Hair follicular keratinocyte (primary cell): ENCODE results near the gene RUSC1. TPM values are rescaled to one million over a fixed set of nuclear protein-coding genes. Genes with fewer than 3 reads are reported as not detected.

Source experiments
- total RNA-seq: library from RNA; depleted of rRNA; stranded (reverse); fragments of >200 nt; gene quantifications from 2 replicates; pipeline ENCODE4 v1.2.3, GENCODE V29; 2015

The RUSC1 gene, protein sequence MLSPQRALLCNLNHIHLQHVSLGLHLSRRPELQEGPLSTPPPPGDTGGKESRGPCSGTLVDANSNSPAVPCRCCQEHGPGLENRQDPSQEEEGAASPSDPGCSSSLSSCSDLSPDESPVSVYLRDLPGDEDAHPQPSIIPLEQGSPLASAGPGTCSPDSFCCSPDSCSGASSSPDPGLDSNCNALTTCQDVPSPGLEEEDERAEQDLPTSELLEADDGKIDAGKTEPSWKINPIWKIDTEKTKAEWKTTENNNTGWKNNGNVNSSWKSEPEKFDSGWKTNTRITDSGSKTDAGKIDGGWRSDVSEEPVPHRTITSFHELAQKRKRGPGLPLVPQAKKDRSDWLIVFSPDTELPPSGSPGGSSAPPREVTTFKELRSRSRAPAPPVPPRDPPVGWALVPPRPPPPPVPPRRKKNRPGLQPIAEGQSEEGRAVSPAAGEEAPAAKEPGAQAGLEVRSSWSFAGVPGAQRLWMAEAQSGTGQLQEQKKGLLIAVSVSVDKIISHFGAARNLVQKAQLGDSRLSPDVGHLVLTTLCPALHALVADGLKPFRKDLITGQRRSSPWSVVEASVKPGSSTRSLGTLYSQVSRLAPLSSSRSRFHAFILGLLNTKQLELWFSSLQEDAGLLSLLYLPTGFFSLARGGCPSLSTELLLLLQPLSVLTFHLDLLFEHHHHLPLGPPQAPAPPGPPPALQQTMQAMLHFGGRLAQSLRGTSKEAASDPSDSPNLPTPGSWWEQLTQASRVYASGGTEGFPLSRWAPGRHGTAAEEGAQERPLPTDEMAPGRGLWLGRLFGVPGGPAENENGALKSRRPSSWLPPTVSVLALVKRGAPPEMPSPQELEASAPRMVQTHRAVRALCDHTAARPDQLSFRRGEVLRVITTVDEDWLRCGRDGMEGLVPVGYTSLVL
- total RNA-seq: 35.8 and 47.1 TPM in 2 replicates

DNA sequence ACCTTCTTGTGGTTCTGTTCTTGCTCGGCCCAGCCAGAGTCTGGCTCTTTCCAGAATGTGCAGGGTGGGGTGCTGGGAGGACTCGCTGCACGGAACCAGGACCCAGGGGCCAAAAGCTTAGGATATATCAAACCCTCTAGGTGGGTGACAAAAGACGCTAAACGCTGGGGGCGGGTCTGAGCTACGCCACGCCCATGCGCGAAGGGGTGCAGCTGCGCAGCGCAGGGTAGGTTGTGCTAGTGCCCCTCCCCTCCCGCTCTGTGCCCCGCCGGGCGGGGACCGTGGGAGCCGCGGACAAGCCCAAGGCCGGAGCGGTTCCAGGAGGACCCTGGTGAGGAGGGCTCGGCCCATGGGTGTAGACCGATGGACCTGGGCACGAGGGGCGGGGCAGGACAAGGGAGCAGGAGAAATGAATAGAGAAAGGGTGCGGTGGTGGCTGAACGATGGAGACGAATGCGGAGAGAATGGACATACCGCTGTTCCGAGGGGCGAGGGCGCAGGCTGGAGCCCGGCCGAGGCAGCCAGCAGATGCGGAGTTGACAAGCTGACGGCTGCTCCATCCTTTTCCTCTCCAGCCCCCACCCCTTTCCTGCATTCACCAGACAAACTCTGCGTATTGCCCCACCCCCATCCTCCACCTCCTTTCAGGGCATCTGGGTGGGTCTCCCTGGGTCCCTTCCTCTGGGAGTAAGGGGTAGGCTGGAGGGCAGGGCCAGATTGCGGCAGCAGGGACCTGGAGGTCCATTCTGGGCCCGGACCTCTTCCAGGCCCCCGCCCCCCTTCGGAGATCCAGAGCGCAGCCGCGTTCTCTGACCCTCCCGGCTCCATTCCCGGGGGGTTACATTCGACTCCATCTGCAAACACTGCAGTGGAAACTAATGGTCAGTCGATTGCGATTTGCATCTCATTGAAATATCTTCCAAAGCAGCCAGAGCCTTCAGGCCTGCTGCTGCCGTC lies at the start of gene RUSC1:
TSS of gene RUSC1 (plus strand) at position 234 of the 957 bp plus-strand sequence. CDS start 880 bp downstream, outside the sequence.

DNA sequence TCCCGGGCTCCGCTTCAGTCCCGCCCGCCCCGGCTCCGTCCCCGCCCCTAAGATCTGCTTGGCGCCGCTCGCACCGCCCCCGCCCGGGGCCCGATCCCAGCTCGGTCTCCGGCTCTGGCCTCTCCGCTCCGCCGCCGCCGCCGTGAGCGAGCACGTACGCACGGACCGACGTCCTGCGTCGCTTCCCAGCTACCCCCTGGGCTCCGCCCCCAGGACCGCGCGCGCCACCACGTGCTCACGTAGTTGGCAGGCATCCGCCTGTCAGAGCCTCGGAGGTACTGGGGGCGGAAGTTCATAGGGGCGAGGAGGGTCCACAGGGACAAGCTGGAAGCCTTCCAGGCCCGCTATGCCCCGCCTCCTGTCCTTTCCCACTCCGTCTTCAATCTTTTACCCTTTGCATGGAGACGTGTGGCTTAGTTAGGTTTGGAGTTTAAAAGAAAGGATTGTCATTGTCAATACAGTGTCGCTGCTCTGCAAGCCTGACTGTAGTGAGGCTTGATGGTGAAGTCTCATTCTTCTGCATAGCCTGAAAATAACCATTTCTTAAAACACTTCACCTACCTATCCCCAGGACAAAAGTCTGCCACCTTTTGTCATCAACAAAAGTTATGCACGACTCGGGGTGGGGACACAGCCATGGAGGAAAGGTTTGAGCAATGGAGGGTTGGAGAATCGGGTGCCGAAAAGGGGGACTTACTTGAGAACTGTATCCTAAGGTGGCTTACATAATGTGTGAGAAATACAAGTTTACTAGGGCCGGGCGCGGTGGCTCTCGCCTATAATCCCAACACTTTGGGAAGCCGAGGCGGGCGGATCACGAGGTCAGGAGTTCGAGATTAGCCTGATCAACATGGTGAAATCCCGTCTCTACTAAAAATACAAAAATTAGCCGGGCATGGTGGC lies 47.1 kb upstream of the RUSC1 start, which contains the start of gene CLK2:
TSS of gene CLK2 (minus strand) at position 162 of the 903 bp plus-strand sequence. CDS start 2,527 bp downstream, outside the sequence.

DNA sequence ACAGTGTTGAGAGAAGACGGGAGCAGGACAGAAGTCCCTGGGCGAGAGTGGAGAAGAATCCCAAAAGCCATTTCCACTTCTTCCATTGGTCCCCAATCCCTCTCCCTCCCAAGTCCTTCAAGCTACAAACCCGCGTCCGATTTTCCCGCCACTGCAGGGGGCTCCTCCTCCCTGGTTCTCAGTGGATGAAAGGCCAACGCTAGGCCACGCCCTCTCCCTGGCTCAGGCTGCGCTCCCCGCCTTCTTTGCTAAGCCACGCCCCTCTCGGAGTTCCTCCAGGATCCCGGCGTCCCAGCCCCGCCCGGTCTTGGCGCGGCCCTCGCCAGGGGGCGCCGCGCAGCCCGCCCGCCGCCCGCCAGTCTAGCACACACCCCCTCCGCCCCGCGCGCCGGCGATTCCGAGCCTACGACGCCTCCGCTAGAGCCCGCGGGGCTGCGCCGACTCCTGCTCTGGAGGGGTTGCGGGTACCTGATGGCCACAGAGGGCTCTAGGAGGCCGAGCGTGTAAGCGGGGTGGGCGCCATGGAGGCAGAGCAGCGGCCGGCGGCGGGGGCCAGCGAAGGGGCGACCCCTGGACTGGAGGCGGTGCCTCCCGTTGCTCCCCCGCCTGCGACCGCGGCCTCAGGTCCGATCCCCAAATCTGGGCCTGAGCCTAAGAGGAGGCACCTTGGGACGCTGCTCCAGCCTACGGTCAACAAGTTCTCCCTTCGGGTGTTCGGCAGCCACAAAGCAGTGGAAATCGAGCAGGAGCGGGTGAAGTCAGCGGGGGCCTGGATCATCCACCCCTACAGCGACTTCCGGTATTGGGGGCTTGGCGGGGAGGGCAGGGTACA lies 43.4 kb upstream of the RUSC1 start, which contains the start of gene HCN3:
TSS of gene HCN3 (plus strand) at position 394 of the 832 bp plus-strand sequence. CDS start at position 522, 128 bp downstream.

GRCh38 chr1:155301342-155301841 lies 19.3 kb upstream of the RUSC1 start, which contains the start of gene PKLR:
PKLR (minus strand) TSS chr1:155301438; CDS start chr1:155301395, 43 bp downstream.

GRCh38 chr1:155308493-155309422 lies 11.9 kb upstream of the RUSC1 start, which contains the start of gene FDPS:
FDPS (plus strand) TSS chr1:155308866; CDS start chr1:155309790, 924 bp downstream.

Other genes with a start within 250 kb of the RUSC1 start
- gene EFNA3, start 242.1 kb upstream of the RUSC1 start, total RNA-seq: 2.9 and 3.2 TPM in 2 replicates
- gene EFNA1, start 193.0 kb upstream of the RUSC1 start, total RNA-seq: 22.1 and 25.9 TPM in 2 replicates
- 57.0 and 57.2 TPM in 2 replicates for gene SLC50A1, start 185.0 kb upstream of the RUSC1 start, total RNA-seq
- 35.5 and 59.5 TPM in 2 replicates for gene DPM3, start 180.4 kb upstream of the RUSC1 start, total RNA-seq
- gene KRTCAP2, start 147.6 kb upstream of the RUSC1 start, total RNA-seq: 118 and 192 TPM in 2 replicates
- 3.0 and 3.2 TPM in 2 replicates for gene TRIM46, start 147.0 kb upstream of the RUSC1 start, total RNA-seq
- gene THBS3, start 113.0 kb upstream of the RUSC1 start, total RNA-seq: 5.4 and 15.6 TPM in 2 replicates
- 97.6 and 103 TPM in 2 replicates for gene MTX1, start 112.2 kb upstream of the RUSC1 start, total RNA-seq
- 17.5 and 18.4 TPM in 2 replicates for gene ENTREP3, start 65.4 kb upstream of the RUSC1 start, total RNA-seq
- 72.9 and 75.6 TPM in 2 replicates for gene SCAMP3, start 58.5 kb upstream of the RUSC1 start, total RNA-seq
- gene CLK2, start 47.4 kb upstream of the RUSC1 start, total RNA-seq: 14.2 and 16.9 TPM in 2 replicates
- gene HCN3, start 43.4 kb upstream of the RUSC1 start, total RNA-seq: 0.38 and 0.55 TPM in 2 replicates
- 0.72 and 1.9 TPM in 2 replicates for gene PKLR, start 19.5 kb upstream of the RUSC1 start, total RNA-seq
- 696 and 705 TPM in 2 replicates for gene FDPS, start 12.0 kb upstream of the RUSC1 start, total RNA-seq
- 8.3 and 11.8 TPM in 2 replicates for gene ASH1L, start 241.9 kb downstream of the RUSC1 start, total RNA-seq